Stomach (tissue), 19 donors: Measurements from ENCODE around the gene TNFRSF11A. TPM values are rescaled to one million over a fixed set of nuclear protein-coding genes. Genes with fewer than 3 reads are reported as not detected.

Experiments used
- DNase-seq, 2 donors: peaks; one replicate each; pipeline versions ENCODE4 v3.0.0 to v3.0.0-alpha.2; 2013 to 2019
- H3K27ac ChIP-seq, 5 donors: fragments of 200-600 bp in 4 of 5; sonication (generic) in 4 of 5; one replicate each; pipeline ENCODE4 v1.5.1; 2013 to 2019; ENCODE audit warnings: mild to moderate bottlenecking in 1 of 5, moderate library complexity in 1 of 5
- H3K27me3 ChIP-seq, 3 donors: fragments of 200-600 bp; sonication (generic); one replicate each; pipeline ENCODE4 v1.5.1; 2017 to 2019; ENCODE audit warnings: mixed run types in 1 of 3
- H3K36me3 ChIP-seq, 4 donors: fragments of 200-600 bp; sonication (generic); 1 replicate in 3 of 4; 2 replicates in 1 of 4; pipeline ENCODE4 v1.5.1; 2016 to 2019
- H3K4me1 ChIP-seq, 4 donors: fragments of 200-600 bp; sonication (generic); one replicate each; pipeline ENCODE4 v1.5.1; 2016 to 2019
- H3K4me3 ChIP-seq, 4 donors: fragments of 200-600 bp; sonication (generic) in 3 of 4; one replicate each; pipeline ENCODE4 v1.5.1; 2016 to 2019; ENCODE audit warnings: mild to moderate bottlenecking in 1 of 4
- H3K9me3 ChIP-seq, 4 donors: fragments of 200-600 bp; sonication (generic); one replicate each; pipeline ENCODE4 v1.5.1; 2016 to 2019
- CTCF ChIP-seq, 7 experiments: fragments of 450-650 bp in 4 of 7; fragments of 200-600 bp in 3 of 7; sonication (generic) in 3 of 7; IDR thresholded peaks; one replicate each; pipeline ENCODE4 v1.5.1; 2016 to 2019; ENCODE audit warnings: antibody characterized with exemption in 7 of 7, control low read depth in 2 of 7, mild to moderate bottlenecking in 1 of 7
- EP300 ChIP-seq: sonication (generic); formaldehyde crosslinking; IDR thresholded peaks from one replicate; pipeline ENCODE4 v1.6.1; 2017; ENCODE audit warnings: antibody characterized with exemption
- POLR2A ChIP-seq, 4 donors: fragments of 450-650 bp; IDR thresholded peaks; one replicate each; pipeline ENCODE4 v1.6.1; 2016; ENCODE audit warnings: antibody characterized with exemption in 4 of 4, control low read depth in 2 of 4, mild to moderate bottlenecking in 1 of 4, moderate library complexity in 1 of 4
- POLR2AphosphoS5 ChIP-seq, 3 donors: sonication (generic); formaldehyde crosslinking; IDR thresholded peaks; one replicate each; pipeline ENCODE4 v1.6.1; 2016; ENCODE audit warnings: antibody characterized with exemption in 3 of 3
- WGBS, 5 donors: extraction: QIAGEN DNeasy Blood & Tissue Kit in 3 of 5; methylation state at CpG; one replicate each; pipeline versions ENCODE4 v1.1.5 to v1.1.7; 2013 to 2018; 5-methylcytosine and 5-hydroxymethylcytosine counted together
- intact Hi-C: fragments of 100-400 bp; cut with DNase I; formaldehyde crosslinking; loops from one replicate; pipeline ENCODE4 v1.15.1; 2023; ENCODE audit warnings: low total_unique reads
- long read RNA-seq, 10 donors: transcript quantifications; one replicate each; lab custom pipeline, GENCODE V29; 2026
- polyA plus RNA-seq, 3 donors: library from polyadenylated mRNA; stranded (reverse); fragments of 200-250 nt; gene quantifications; one replicate each; pipeline ENCODE4 v1.2.3, GENCODE V29; 2013
- total RNA-seq, 5 donors: library from RNA; depleted of rRNA; stranded (reverse); fragments of >200 nt; gene quantifications; one replicate each; pipeline versions ENCODE4 v1.1.0 to v1.2.3, GENCODE V29; 2014 to 2016
- donor health status: healthy with polysubstance abuse.
- donor health status: Bipolar disorder and iron deficiency.
- donor health status: healthy.

Gene TNFRSF11A
- total RNA-seq = 10 to 100 TPM in 3 of 5 donors, 1 to 10 TPM in 1, under 1 TPM in 1; 0.45 to 50.3 (median 18.5) TPM
- 1 to 10 TPM in 1 of 3 donors, under 1 TPM in 2; 0.50 to 1.2 (median 0.92) TPM for polyA plus RNA-seq
- long read RNA-seq, donor 1, full-length matches to known transcripts = 1 of 1 reads
- long read RNA-seq, donor 1, partial matches to known transcripts = 0 of 1 reads
- long read RNA-seq, donor 1, other reads (novel, unspliced or antisense) = 0 of 1 reads
- long read RNA-seq, donor 2, full-length matches to known transcripts = 1 of 1 reads
- long read RNA-seq, donor 2, partial matches to known transcripts = 0 of 1 reads
- long read RNA-seq, donor 2, other reads (novel, unspliced or antisense) = 0 of 1 reads
- long read RNA-seq, donor 3 = 0 reads
- long read RNA-seq, donor 4 = 0 reads
- long read RNA-seq, donor 5 = 0 reads
- long read RNA-seq, donor 6, full-length matches to known transcripts = 2 of 2 reads
- long read RNA-seq, donor 6, partial matches to known transcripts = 0 of 2 reads
- long read RNA-seq, donor 6, other reads (novel, unspliced or antisense) = 0 of 2 reads
- long read RNA-seq, donor 7, full-length matches to known transcripts = 1 of 1 reads
- long read RNA-seq, donor 7, partial matches to known transcripts = 0 of 1 reads
- long read RNA-seq, donor 7, other reads (novel, unspliced or antisense) = 0 of 1 reads
- long read RNA-seq, donor 8 = 0 reads
- long read RNA-seq, donor 9 = 0 reads
- long read RNA-seq, donor 10 = 0 reads

GRCh38 chr18:62324917-62325805 lies at the start of gene TNFRSF11A:
TNFRSF11A (plus strand) TSS chr18:62325310; CDS start chr18:62325353, 43 bp downstream.
- 1 to 3% (median 2%) methylated on average over 24 to 99 of the region's 99 CpGs for WGBS, 5 donors
- H3K4me1 ChIP-seq = peaks cover 40 to 62% (median 53%) of the 10 kb centered on the region in 4 donors
- H3K27me3 ChIP-seq = peaks cover 6 to 66% (median 31%) of the 10 kb centered on the region in 3 donors
- TF ChIP-seq CTCF (IDR thresholded peaks at IDR 0.05) (peak in 4 of 7 experiments; percentile 14 to 67 (median 19)), EP300 (no peak)
- peak within 1 kb of the TSS; percentile 47 to 71 (median 60) for H3K4me3 ChIP-seq
- intact Hi-C loops = no loop called here
- H3K36me3 ChIP-seq = no peaks in the 10 kb centered on the region
- peak within 1 kb of the TSS; percentile 16 to 63 (median 42) for H3K27ac ChIP-seq
- no peaks in the 10 kb centered on the region for H3K9me3 ChIP-seq
- peak; percentile 77 to 84 for DNase-seq

DNA sequence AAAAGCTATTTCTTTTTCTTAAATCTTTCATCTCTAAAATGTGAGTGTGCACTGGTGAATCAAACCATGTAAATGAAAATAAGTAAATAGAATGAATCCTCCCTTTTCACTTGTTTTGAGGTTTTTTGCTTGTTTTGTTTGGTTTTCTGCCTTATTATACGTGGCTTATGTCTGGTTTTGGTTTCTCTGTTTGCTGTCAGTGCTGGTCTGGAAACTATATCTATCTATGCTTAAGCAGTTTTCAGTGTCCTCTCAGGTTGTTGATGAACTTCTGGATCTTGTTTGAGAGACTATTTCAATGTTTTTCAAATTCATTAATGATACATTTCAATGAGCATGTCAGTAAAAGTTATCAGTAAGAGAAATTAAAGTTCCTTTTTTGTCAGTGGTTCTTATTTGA lies 48.1 kb upstream of the TNFRSF11A start:
- WGBS, 5 donors = 78 to 97% (median 86%) methylated on average over 1 of the region's 1 CpG
- no peak overlapping the region for H3K4me3 ChIP-seq
- TF ChIP-seq POLR2AphosphoS5 (IDR thresholded peaks at IDR 0.05) (no peak), CTCF (IDR thresholded peaks at IDR 0.05) (no peak), POLR2A (IDR thresholded peaks at IDR 0.05) (no peak), EP300 (no peak)
- H3K27me3 ChIP-seq = no peaks in the 10 kb centered on the region
- H3K4me1 ChIP-seq = peaks cover 0 to 11% (median 4%) of the 10 kb centered on the region in 4 donors
- no peak overlapping the region for H3K27ac ChIP-seq
- intact Hi-C loops = no loop called here
- peaks cover 0 to 52% (median 42%) of the 10 kb centered on the region in 4 donors for H3K36me3 ChIP-seq
- no peaks in the 10 kb centered on the region for H3K9me3 ChIP-seq
- no peak for DNase-seq

DNA sequence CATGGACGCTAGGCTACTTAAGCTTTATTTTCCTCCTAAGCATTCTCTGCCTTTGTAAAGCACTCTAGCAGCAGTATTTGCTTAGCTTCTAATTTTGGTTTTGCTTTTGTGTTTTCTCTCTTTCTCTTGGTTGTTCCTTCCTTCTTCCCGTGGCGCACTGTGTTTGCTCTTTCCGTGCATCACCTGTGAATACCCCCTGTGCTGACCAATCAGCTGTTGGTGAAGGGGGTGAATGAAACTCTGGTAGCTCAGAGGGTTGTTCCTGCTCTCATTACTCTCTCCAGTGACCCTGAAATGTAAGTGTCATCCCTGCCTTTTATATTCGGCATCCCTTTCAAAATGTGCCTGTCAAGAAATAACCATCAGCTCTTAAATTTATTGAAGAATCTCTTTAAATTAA lies 45.5 kb upstream of the TNFRSF11A start:
- H3K9me3 ChIP-seq = no peaks in the 10 kb centered on the region
- H3K27me3 ChIP-seq = no peaks in the 10 kb centered on the region
- H3K4me1 ChIP-seq = peaks cover 0 to 11% (median 4%) of the 10 kb centered on the region in 4 donors
- H3K36me3 ChIP-seq = peaks cover 0 to 69% (median 49%) of the 10 kb centered on the region in 4 donors
- no peak overlapping the region for H3K27ac ChIP-seq
- DNase-seq = peak in 1 of 2 donors; percentile 3
- no peak overlapping the region for H3K4me3 ChIP-seq
- no peak for TF ChIP-seq EP300
- 59 to 85% (median 70%) methylated on average over 5 of the region's 5 CpGs for WGBS, 5 donors
- intact Hi-C loops = no loop called here

DNA sequence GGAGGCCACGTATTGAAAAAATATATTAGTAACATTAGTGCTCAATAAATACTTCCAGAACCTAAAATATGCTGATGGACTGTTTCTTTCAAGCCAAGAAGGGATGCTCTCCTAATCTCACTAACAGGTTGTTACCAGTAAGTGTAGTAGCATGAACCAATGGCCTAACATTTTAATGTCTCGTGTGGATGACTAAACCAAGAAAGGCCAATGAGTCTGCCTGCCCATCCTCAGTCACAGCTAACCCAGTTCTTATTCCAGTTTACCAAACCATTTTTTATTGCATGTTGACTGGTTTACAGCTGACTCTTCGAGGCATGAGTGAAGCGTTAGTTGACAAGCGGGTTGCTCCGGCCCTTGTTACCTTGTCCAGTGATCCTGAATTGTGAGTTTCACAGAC lies 45.1 kb upstream of the TNFRSF11A start:
- H3K36me3 ChIP-seq = peaks cover 0 to 69% (median 46%) of the 10 kb centered on the region in 4 donors
- peaks cover 0 to 11% (median 4%) of the 10 kb centered on the region in 4 donors for H3K4me1 ChIP-seq
- no peaks in the 10 kb centered on the region for H3K27me3 ChIP-seq
- intact Hi-C loops = no loop called here
- H3K27ac ChIP-seq = no peak overlapping the region
- no peaks in the 10 kb centered on the region for H3K9me3 ChIP-seq
- WGBS, 5 donors = 90 to 99% (median 97%) methylated on average over 6 of the region's 6 CpGs
- TF ChIP-seq POLR2AphosphoS5 (IDR thresholded peaks at IDR 0.05) (no peak), CTCF (IDR thresholded peaks at IDR 0.05) (no peak), EP300 (no peak), POLR2A (IDR thresholded peaks at IDR 0.05) (no peak)
- DNase-seq = no peak
- no peak overlapping the region for H3K4me3 ChIP-seq
